ENCODE measurements around the gene FGD3. TPM values are rescaled to one million over a fixed set of nuclear protein-coding genes. Genes with fewer than 3 reads are reported as not detected.

Gene FGD3
- polyA plus RNA-seq, 2 of the 4 experiments (the other 2 are of a cell fraction) = 0.18 to 0.23 TPM

GRCh38 chr9:92977279-92977678 is 30.0 kb downstream of the FGD3 start:
- POLR2A ChIA-PET = no interaction called here
- no peak for ATAC-seq
- 66% methylated on average over 12 of the region's 12 CpGs for WGBS (ENCODE audit: missing lambda C conversion rate)
- TF ChIP-seq MAZ (IDR thresholded peaks at IDR 0.05; ENCODE audit: borderline replicate concordance, low read depth, low read length) = no peak
- TF ChIP-seq FOSB (CRISPR knock-in tag; IDR thresholded peaks at IDR 0.05) = no peak
- TF ChIP-seq HOXA7 (CRISPR knock-in tag; IDR thresholded peaks at IDR 0.05) = no peak
- TF ChIP-seq HEYL (CRISPR knock-in tag; IDR thresholded peaks at IDR 0.05) = no peak
- no peak for TF ChIP-seq CBX8 (IDR thresholded peaks at IDR 0.05)
- TF ChIP-seq TFCP2L1 (CRISPR knock-in tag; IDR thresholded peaks at IDR 0.05) = no peak
- TF ChIP-seq NR3C1 (IDR thresholded peaks at IDR 0.05) = no peak
- TF ChIP-seq BCL3 (IDR thresholded peaks at IDR 0.05) = no peak
- no peak for TF ChIP-seq TP53 (CRISPR knock-in tag; IDR thresholded peaks at IDR 0.05)
- TF ChIP-seq CHD4 (IDR thresholded peaks at IDR 0.05; ENCODE audit: borderline replicate concordance) = no peak
- TF ChIP-seq USF2 (IDR thresholded peaks at IDR 0.05) = no peak
- TF ChIP-seq ZSCAN20 (CRISPR knock-in tag; IDR thresholded peaks at IDR 0.05) = no peak
- TF ChIP-seq FOXS1 (CRISPR knock-in tag; IDR thresholded peaks at IDR 0.05) = no peak
- TF ChIP-seq RARB (CRISPR knock-in tag; IDR thresholded peaks at IDR 0.05) = no peak
- TF ChIP-seq EHMT2 (IDR thresholded peaks at IDR 0.05; ENCODE audit: low read depth) = no peak
- FAIRE-seq = no peak
- no peak overlapping the region for H3K4me2 ChIP-seq
- H3K4me3 ChIP-seq = no peak overlapping the region
- H3K4me1 ChIP-seq = no peaks in the 10 kb centered on the region
- H3K27ac ChIP-seq = no peak overlapping the region
- DNase-seq (ENCODE audit: low read depth in 1 of 2, low spot score in 1 of 2) = no peak
- CTCF ChIA-PET = no interaction called here
- H3K9me3 ChIP-seq = peaks cover 4% of the 10 kb centered on the region; the same call in 2 of the 3 replicates

- no peaks in the 10 kb centered on the region for H3K4me1 ChIP-seq
- no peak for DNase-seq (ENCODE audit: low read depth in 1 of 2, low spot score in 1 of 2)
- no peak overlapping the region for H3K4me2 ChIP-seq
- 27% methylated on average over 3 of the region's 4 CpGs for WGBS (ENCODE audit: missing lambda C conversion rate)
- no peak for FAIRE-seq
- H3K4me3 ChIP-seq = no peak overlapping the region
- ChIA-PET POLR2A (no interaction called here), CTCF (no interaction called here)
- peaks cover 12% of the 10 kb centered on the region; the same call in 2 of the 3 replicates for H3K9me3 ChIP-seq
- no peak overlapping the region for H3K27ac ChIP-seq
- ATAC-seq = no peak
- TF ChIP-seq RARB (CRISPR knock-in tag; IDR thresholded peaks at IDR 0.05) = no peak
- no peak for TF ChIP-seq BCL3 (IDR thresholded peaks at IDR 0.05)
- no peak for TF ChIP-seq CBX2 (IDR thresholded peaks at IDR 0.05; ENCODE audit: borderline replicate concordance, low read depth)
- no peak for TF ChIP-seq FOSB (CRISPR knock-in tag; IDR thresholded peaks at IDR 0.05)
- TF ChIP-seq HES2 (IDR thresholded peaks at IDR 0.05) = no peak
- no peak for TF ChIP-seq ZFP36 (IDR thresholded peaks at IDR 0.05; ENCODE audit: borderline replicate concordance, partially characterized antibody)
- no peak for TF ChIP-seq MYC (IDR thresholded peaks at IDR 0.05; ENCODE audit: borderline replicate concordance, low read length)
- no peak for TF ChIP-seq ESRRA (IDR thresholded peaks at IDR 0.05; ENCODE audit: borderline replicate concordance, low read length)
- no peak for TF ChIP-seq KDM5A (IDR thresholded peaks at IDR 0.05)
- no peak for TF ChIP-seq ELK1 (IDR thresholded peaks at IDR 0.05; ENCODE audit: low read depth, low read length)
- no peak for TF ChIP-seq CHD2 (IDR thresholded peaks at IDR 0.05; ENCODE audit: low read length, partially characterized antibody)
- TF ChIP-seq ATOH8 (CRISPR knock-in tag; IDR thresholded peaks at IDR 0.05; ENCODE audit: low read depth) = no peak
- no peak for TF ChIP-seq REST (IDR thresholded peaks at IDR 0.05)
- TF ChIP-seq HMGXB4 (CRISPR knock-in tag; IDR thresholded peaks at IDR 0.05; ENCODE audit: borderline replicate concordance) = no peak
Measured at GRCh38 chr9:92978345-92978875, 31.1 kb downstream of the FGD3 start.

Data from A549 (cell line).